Putamen (tissue), 1 donor: ENCODE results near the gene KCNG2.

Experiments
- DNase-seq: peaks from one replicate; pipeline ENCODE4 v3.0.0-alpha.2; 2016; ENCODE audit warnings: low spot score

Gene KCNG2

GRCh38 chr18:79769698-79770500 is 27.8 kb upstream of the KCNG2 start:
- no peak for DNase-seq

DNA sequence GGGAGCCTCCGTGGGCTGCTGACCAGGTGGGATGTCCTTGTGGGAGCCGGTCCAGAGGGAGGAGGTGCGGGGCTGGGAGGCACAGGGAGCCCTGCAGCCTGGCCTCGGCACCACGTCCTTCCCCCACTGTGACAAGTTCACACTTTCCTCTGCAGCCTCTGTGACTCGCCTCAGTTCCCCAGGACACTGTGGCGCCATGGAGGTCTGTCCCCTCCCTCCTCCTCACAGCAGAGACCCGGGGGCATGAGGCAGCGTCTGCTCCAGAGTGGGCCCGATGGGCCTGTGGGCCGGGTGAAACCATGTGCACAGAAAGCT is 27.3 kb upstream of the KCNG2 start:
- DNase-seq, result no peak

GRCh38 chr18:79770826-79771225 is 26.9 kb upstream of the KCNG2 start:
- DNase-seq, result no peak

GRCh38 chr18:79771446-79772107 is 26.2 kb upstream of the KCNG2 start:
- DNase-seq, result no peak

GRCh38 chr18:79772108-79772864 is 25.5 kb upstream of the KCNG2 start:
- DNase-seq, result no peak

DNA sequence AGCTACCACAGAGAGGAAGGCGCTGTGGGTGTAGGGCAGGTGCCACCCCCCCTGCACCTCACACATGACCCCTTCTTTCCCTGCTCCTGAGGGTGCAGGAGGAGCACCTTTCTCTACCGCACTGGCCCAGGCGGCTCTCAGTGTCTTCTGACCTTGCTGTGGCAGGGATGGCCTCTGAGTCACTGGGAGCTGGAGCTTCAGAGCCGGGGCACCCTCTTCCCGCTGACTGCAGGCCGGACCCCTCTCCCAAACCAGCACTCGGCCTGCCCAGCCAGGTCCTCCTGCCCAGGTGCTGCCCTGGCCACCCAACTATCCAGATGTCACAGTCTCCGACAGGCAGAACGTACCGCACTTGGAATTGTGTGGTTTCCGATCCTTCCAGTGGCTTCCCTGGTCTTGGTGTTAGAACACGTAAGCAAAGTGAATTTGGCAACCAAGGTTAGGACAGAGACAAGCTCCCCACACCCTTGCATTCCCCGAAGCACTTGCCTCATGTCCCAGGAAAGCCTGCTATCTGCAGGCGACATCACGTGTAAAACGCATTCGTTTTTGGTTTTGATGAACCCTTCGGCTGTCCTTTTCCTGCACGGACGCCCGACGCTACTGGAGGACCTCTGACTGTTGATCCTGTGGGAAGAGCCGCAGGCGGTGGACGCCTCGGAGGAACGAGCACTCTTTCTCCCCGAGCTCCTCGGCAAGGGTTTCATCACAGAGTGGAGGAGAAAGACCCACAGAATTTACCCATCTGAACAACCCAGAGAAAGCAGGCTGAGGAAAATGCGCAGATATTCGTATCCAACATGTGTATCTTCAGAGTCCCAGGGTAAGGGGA is 24.7 kb upstream of the KCNG2 start:
- no peak for DNase-seq

- DNase-seq, result no peak
These were observed 23.6 kb upstream of the KCNG2 start for GRCh38 chr18:79774111-79774510.

GRCh38 chr18:79775441-79776221 is 22.1 kb upstream of the KCNG2 start:
- no peak for DNase-seq

GRCh38 chr18:79776674-79777073 is 21.1 kb upstream of the KCNG2 start:
- no peak for DNase-seq

DNA sequence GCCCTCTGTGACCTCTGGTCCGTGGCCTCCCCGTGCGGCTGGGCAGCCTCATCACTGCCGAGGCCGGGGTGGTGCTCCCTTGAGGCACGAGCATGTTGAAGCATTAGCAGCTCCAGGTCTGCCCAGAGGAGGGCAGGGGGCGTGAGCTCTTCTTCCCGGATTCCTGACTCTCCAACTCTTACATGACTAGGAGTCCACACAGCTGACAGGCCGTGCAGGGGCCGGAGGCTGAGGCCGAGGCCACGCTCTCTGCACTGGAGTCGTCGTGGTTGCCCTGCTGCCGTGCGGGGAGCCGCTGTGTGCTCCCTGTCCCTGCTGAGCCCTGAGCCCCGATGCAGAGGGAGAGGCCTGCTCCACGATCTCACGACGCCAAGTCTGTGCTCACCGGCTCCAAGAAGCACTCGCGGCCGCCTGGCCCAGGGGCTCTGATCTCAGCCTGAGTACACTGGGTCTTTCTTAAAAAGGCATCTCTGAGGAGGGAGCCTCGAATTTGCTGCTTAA is 19.4 kb upstream of the KCNG2 start:
- DNase-seq, result no peak

DNA sequence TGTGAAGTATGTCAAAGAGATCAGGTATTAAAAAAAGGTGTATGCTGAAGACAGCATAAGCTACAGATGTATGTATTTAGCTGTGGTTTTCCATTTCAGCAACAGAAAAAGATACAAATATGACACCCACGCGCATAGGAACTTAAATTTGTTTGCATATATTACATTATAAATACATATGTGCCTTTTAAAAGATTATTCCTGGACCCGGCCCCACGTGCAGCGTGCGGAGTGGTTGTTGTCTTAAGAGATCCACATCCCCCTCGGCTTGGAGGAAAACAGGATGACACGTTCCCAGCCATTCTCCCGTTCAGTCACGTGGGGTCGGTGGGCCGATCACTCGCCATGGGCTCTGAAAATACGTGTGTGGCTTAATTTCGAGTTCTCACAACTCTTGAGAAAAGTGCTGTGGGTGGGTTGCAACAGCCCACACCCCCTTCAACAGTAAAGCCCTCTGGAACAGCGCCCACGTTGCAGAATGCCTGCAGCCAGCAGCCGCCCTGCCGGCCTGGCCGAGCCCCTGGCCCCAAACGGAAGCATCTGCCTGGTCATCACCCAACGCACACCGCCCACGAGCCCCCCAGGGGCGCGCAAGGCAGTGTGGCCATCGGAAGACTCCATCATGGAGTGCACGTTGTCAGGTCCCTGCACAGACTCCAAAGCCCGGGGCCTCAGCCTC is 18.6 kb upstream of the KCNG2 start:
- no peak for DNase-seq

DNA sequence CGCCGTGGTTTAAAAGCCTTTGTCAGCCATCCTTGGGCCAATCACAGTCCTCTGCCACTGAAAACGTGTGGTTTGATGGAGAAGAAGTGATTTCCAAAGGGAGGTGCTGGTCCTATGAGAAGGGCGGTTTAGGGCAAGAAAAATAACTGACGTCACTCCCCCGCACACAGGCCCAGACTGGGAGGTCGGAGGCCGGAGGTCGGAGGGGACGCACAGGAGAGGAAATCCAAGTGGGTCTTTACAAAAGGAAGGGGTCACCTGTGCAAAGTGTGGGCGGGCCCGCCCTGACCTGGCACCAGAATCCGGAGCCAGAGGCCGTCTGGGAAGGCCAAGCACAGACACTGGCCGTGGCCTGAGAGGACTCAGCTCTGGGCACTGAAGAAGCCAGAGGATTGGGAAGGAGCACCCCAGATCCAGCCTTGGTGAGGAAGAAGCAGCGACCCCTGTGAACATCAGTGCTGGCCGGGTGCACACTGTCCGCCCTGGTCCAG is 18.0 kb upstream of the KCNG2 start:
- DNase-seq, result no peak

DNA sequence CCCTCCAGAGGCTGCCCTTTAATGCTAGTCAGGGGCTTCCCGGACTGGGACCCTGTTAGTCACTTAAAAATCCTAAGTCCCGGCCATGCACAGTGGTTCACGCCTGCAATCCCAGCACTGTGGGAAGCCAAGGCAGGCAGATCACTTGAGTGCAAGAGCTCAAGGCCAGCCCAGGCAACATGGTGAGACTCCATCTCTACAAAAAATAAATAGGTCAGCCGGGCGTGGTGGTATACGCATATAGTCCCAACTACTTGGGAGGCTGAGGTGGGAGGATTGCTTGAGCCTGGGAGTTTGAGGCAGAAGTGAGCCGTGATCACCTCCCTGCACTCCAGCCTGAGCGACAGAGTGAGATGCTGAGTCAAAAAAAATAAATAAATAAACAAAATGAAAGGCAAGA is 17.2 kb upstream of the KCNG2 start:
- DNase-seq, result no peak

GRCh38 chr18:79781331-79781941 is 16.3 kb upstream of the KCNG2 start:
- no peak for DNase-seq

DNA sequence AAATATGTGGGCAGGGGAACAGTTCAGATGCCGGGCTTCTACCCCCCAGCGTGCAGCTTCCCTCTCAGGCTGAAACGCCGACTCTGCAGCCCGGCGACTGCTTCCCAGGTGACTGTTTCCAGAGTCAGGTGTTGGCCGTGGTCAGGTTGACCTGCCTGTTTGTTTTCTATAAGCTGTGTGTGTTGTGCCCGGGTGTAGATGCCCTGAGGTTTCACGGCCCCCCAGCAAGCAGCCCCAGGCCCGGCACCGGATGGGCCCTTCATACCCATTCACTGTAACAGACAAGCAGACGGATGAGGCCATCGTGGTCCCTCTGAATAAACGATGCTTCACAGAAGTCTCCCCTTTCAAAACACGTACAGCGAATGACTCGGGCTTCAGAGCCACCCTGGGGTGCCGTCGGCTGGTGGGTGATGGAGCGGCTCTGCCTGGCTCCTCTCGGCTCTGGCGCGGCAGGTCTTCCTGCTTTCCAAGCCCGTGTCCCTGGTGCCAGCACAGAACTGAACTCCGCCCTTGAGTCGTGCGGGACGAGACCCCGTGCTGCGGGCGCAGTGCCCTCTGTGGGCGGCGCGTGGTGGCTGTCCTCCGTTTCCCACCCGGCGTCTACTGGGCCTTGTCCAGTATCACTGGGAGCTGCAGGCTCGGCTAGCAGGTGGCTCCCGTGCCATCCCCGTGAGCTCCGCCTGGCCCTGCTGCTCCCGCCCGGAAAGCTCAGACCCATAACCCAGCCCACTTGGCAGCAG is 15.0 kb upstream of the KCNG2 start:
- DNase-seq, result no peak

- no peak for DNase-seq
These were observed 13.4 kb upstream of the KCNG2 start for GRCh38 chr18:79784071-79784913.

DNA sequence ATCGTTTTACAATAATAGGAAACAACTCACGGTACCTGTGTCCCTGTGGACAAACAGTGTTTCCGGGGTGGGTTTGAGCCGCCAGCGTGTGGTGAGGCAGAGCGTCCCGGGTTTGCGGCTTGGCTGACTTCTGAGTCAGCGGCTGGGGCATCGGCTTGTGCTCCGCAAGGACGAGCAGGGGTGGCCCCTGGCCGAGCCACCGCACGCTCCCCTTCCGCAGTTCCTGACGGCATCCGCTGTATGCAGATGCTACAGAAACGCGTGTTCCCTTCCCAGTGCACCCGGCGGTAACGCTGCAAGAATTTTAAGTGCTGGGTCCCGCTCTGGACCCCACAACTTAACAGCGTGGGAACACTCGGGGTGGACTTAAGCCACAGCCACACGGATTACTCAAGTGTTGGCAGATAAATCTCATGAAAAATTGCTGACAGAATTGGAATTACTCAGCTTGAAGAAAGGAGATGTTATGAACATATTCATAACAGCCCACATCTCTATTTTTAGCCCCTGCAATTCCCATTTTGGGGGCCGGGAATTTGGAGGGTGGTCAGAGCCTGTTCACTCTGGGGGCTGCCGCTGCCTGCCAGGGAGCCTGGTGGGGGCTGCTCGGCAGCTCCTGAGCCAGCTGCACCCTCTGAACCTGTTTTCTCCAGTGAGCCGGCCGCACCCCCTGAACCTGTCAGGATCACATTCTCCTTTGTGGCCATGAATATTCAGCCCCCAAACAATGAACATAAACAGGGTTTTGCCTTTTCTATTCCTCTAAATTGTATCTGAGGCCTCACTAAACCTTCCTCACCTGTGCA is 12.6 kb upstream of the KCNG2 start:
- no peak for DNase-seq

DNA sequence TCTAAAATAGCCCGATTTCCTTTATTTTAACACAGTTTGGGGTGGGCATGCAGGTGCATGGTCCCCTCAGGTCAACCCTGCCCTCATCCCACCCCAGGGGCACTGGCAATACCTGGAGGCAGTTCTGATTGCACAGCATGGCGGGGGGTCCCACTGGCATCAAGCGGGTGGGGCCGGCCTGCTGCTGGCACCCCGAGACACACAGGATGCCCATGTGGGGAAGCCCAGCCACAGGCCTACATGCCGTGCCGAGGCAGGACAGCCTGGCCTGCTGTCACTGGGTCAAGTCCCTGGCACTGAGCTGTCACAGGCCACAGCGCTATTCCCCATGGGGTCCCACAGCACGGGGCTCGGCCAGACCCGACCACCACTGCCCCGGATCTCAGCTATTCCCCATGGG is 11.9 kb upstream of the KCNG2 start:
- DNase-seq, result no peak
